Heart right ventricle (tissue), 16 donors: ENCODE data around the gene TNRC6A. TPM values are rescaled to one million over a fixed set of nuclear protein-coding genes. Genes with fewer than 3 reads are reported as not detected.

Source experiments
- ATAC-seq, 8 donors: fragments of 200-7000 bp; cut with Tn5 transposase; one replicate each; pipeline ENCODE4 v1.9.1; 2020; ENCODE audit warnings: mild to moderate bottlenecking in 8 of 8, moderate library complexity in 8 of 8, moderate number of reproducible peaks in 1 of 8
- DNase-seq, 2 donors: peaks; one replicate each; pipeline ENCODE4 v3.0.0-alpha.2; 2020
- H3K27ac ChIP-seq, 10 donors: fragments of 200-600 bp; sonication (generic) in 2 of 10; one replicate each; pipeline versions ENCODE4 v1.5.0 to v1.8.0; 2020 to 2022; ENCODE audit warnings: mild to moderate bottlenecking in 3 of 10
- H3K27me3 ChIP-seq, 7 donors: fragments of 200-600 bp; one replicate each; pipeline ENCODE4 v1.8.0; 2021 to 2022; ENCODE audit warnings: mild to moderate bottlenecking in 2 of 7
- H3K36me3 ChIP-seq, 9 donors: fragments of 200-600 bp; sonication (generic) in 1 of 9; one replicate each; pipeline versions ENCODE4 v1.5.0 to v1.8.0; 2020 to 2022; ENCODE audit warnings: mild to moderate bottlenecking in 2 of 9
- H3K4me1 ChIP-seq, 9 donors: fragments of 200-600 bp; sonication (generic) in 1 of 9; one replicate each; pipeline versions ENCODE4 v1.5.0 to v1.8.0; 2020 to 2022; ENCODE audit warnings: mild to moderate bottlenecking in 4 of 9
- H3K4me3 ChIP-seq, 10 donors: fragments of 200-600 bp; sonication (generic) in 2 of 10; one replicate each; pipeline versions ENCODE4 v1.5.0 to v1.8.0; 2020 to 2022; ENCODE audit warnings: mild to moderate bottlenecking in 7 of 10, moderate library complexity in 2 of 10
- H3K9me3 ChIP-seq, 11 donors: fragments of 200-600 bp in 10 of 11; sonication (generic) in 2 of 11; one replicate each; pipeline versions ENCODE4 v1.5.0 to v1.8.0; 2013 to 2022; ENCODE audit warnings: mild to moderate bottlenecking in 2 of 11, control low read depth in 1 of 11, moderate library complexity in 1 of 11
- CTCF ChIP-seq, 9 donors: fragments of 200-600 bp; sonication (generic) in 2 of 9; IDR thresholded peaks; one replicate each; pipeline versions ENCODE4 v1.5.0 to v1.8.0; 2021 to 2022; ENCODE audit warnings: antibody characterized with exemption in 9 of 9, mild to moderate bottlenecking in 5 of 9, moderate library complexity in 1 of 9
- WGBS, 2 donors: extraction: QIAGEN DNeasy Blood & Tissue Kit; methylation state at CpG; one replicate each; pipeline ENCODE4 v1.1.7; 2013; ENCODE audit warnings: inconsistent platforms in 1 of 2; 5-methylcytosine and 5-hydroxymethylcytosine counted together
- intact Hi-C, 10 donors: fragments of 100-400 bp; cut with DNase I; formaldehyde crosslinking; loops; one replicate each; pipeline versions ENCODE4 v1.11.1 to v1.14.2; 2022
- polyA plus RNA-seq, 2 donors: library from polyadenylated mRNA; stranded (reverse); fragments of 200-250 nt; gene quantifications; one replicate each; pipeline ENCODE4 v1.2.3, GENCODE V29; 2013
- total RNA-seq, 10 donors: library from RNA; stranded (reverse); fragmentation: NEBNext Ultra II Directional in 3 of 10; extraction: Animal tissue kit (Norgen Biotek cat#: 25700) in 3 of 10; gene quantifications; one replicate each; pipeline versions ENCODE4 v1.2.1 to v1.2.4, GENCODE V29; 2021 to 2023
- donor health status: Arrhythmogenic right ventricular cardiomyopathy.
- donor health status: ischemic (EF 13 %, LVEDD 7.1; RV severe dilation, severe dysfunction).
- donor health status: healthy with polysubstance abuse.
- donor health status: DM: no; HTN: yes; CAD: no.
- donor health status: DM: no; HTN: no; CAD: no.
- donor health status: ischemic (EF 25% LVEDD 6.9; RV normal size, moderate dysfunction).
- donor health status: ischemic (EF 25% LVEDD 5.7; RV mildly dilated, moderate dysfunction).
- donor health status: healthy.
- donor health status: DM: yes; HTN: yes; CAD: no.
- donor health status: Ischemic cardiomyopathy.
- donor health status: ischemic (EF 35%, LVEDD 5.7; RV mildly dilated, moderate dysfunction).
- donor health status: nonischemic (EF 11% LVEDD 7.7; RV severe dilation, severe dysfunction).
- donor health status: DM: yes; HTN: yes; CAD: no.
- donor health status: PGD.
- donor health status: ischemic (EF 29% LVEDD 5.4; RV normal size, mild dysfunction).
- donor health status: nonischemic (EF 23%, LVEDD 6.1; RV moderate dilation, normal function).

The TNRC6A gene
- total and polyA plus RNA-seq, 12 donors, result 8.3 to 51.4 (median 36.5) TPM

GRCh38 chr16:24754543-24754942, 25.1 kb downstream of the TNRC6A start:
- Histone ChIP-seq H3K27me3 (no peaks in the 10 kb centered on the region), H3K4me3 (no peak overlapping the region), H3K36me3 (peaks cover 0 to 22% (median 0%) of the 10 kb centered on the region in 9 donors), H3K27ac (no peak overlapping the region), H3K4me1 (peaks cover 0 to 95% (median 63%) of the 10 kb centered on the region in 9 donors), H3K9me3 (no peaks in the 10 kb centered on the region)
- intact Hi-C loops, result no loop called here
- WGBS, 2 donors, result 72 to 80% methylated on average over 2 of the region's 2 CpGs
- ATAC-seq, result no peak
- DNase-seq, result no peak
- TF ChIP-seq CTCF (IDR thresholded peaks at IDR 0.05), result no peak

- ATAC-seq (peak in 5 of 8 donors; percentile 23 to 69 (median 56)), DNase-seq (no peak)
- Histone ChIP-seq H3K4me1 (peaks cover 0 to 94% (median 56%) of the 10 kb centered on the region in 9 donors), H3K27me3 (no peaks in the 10 kb centered on the region), H3K9me3 (no peaks in the 10 kb centered on the region), H3K36me3 (peaks cover 0 to 23% (median 0%) of the 10 kb centered on the region in 9 donors), H3K4me3 (no peak overlapping the region), H3K27ac (peak overlapping the region in 1 of 10 donors; percentile 19)
- intact Hi-C loops, result no loop called here
- TF ChIP-seq CTCF (IDR thresholded peaks at IDR 0.05), result no peak
- WGBS, 2 donors, result 59 to 73% methylated on average over 3 of the region's 3 CpGs
Observed at GRCh38 chr16:24755201-24755874, 25.9 kb downstream of the TNRC6A start.

GRCh38 chr16:24758373-24758772, 28.9 kb downstream of the TNRC6A start:
- WGBS, 2 donors, result 85 to 92% methylated on average over 2 of the region's 2 CpGs
- Histone ChIP-seq H3K4me3 (no peak overlapping the region), H3K27me3 (no peaks in the 10 kb centered on the region), H3K27ac (no peak overlapping the region), H3K9me3 (no peaks in the 10 kb centered on the region), H3K36me3 (peaks cover 0 to 51% (median 5%) of the 10 kb centered on the region in 9 donors), H3K4me1 (peaks cover 4 to 89% (median 53%) of the 10 kb centered on the region in 9 donors)
- DNase-seq (no peak), ATAC-seq (peak in 1 of 8 donors; percentile 39)
- intact Hi-C loops, result no loop called here
- TF ChIP-seq CTCF (IDR thresholded peaks at IDR 0.05), result no peak

GRCh38 chr16:24759006-24759405, 29.6 kb downstream of the TNRC6A start:
- Histone ChIP-seq H3K27ac (no peak overlapping the region), H3K36me3 (peaks cover 0 to 58% (median 5%) of the 10 kb centered on the region in 9 donors), H3K4me3 (no peak overlapping the region), H3K27me3 (no peaks in the 10 kb centered on the region), H3K4me1 (peaks cover 4 to 89% (median 53%) of the 10 kb centered on the region in 9 donors), H3K9me3 (no peaks in the 10 kb centered on the region)
- 62 to 77% methylated on average over 2 of the region's 2 CpGs for WGBS, 2 donors
- intact Hi-C loops, result no loop called here
- DNase-seq (no peak), ATAC-seq (no peak)
- no peak for TF ChIP-seq CTCF (IDR thresholded peaks at IDR 0.05)
